ENCODE results near the gene PRDM2.

DNA sequence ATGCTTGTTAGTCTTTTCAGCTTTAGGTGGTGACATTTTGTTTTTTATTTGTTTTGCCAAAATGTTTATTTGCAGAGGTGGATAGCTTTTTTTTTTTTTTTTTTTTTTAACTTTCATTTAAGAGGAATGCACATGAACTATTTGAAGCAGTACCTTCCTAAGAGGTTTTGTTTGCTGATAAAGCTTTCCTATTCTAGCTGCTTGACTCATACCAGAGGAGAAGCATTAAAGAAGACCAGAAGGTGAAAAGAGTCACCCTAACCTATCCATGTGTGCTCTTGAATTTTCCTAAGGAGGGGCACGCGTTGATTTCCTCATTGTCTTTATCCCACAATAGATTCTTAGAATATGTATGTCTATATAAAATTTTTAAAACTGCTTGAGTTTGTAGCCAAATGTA lies 57.7 kb downstream of the PRDM2 start:
- no peak for TF ChIP-seq SP1 (IDR thresholded peaks at IDR 0.05)
- TF ChIP-seq SP1 (CRISPR knock-in tag; IDR thresholded peaks at IDR 0.05): no peak
- no peak for TF ChIP-seq ZFP36L1 (CRISPR knock-in tag; IDR thresholded peaks at IDR 0.05)
- TF ChIP-seq, protein P1, sequence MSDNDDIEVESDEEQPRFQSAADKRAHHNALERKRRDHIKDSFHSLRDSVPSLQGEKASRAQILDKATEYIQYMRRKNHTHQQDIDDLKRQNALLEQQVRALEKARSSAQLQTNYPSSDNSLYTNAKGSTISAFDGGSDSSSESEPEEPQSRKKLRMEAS (IDR thresholded peaks at IDR 0.05): no peak
- TF ChIP-seq CTCF (CRISPR knock-in tag; IDR thresholded peaks at IDR 0.05): no peak
- TF ChIP-seq NFE2L2 (IDR thresholded peaks at IDR 0.05; ENCODE audit: low read length): no peak
- TF ChIP-seq NFE2L1 (CRISPR knock-in tag; IDR thresholded peaks at IDR 0.05; ENCODE audit: borderline replicate concordance): no peak
- TF ChIP-seq SOX6 (IDR thresholded peaks at IDR 0.05): no peak
- TF ChIP-seq SOX6 (CRISPR knock-in tag; IDR thresholded peaks at IDR 0.05): no peak
- no peak for TF ChIP-seq TAF1 (CRISPR knock-in tag; IDR thresholded peaks at IDR 0.05)
- no peak for TF ChIP-seq ATF1 (CRISPR knock-in tag; IDR thresholded peaks at IDR 0.05)

Data from HepG2 (cell line).